Smooth muscle cell (in vitro differentiated cells): ENCODE measurements around the gene SORCS2. TPM values are rescaled to one million over a fixed set of nuclear protein-coding genes. Genes with fewer than 3 reads are reported as not detected.

Experiments used
- DNase-seq: peaks from one replicate; lab custom pipeline; 2025; ENCODE audit not compliant: unreplicated experiment; lab: John Stamatoyannopoulos, UW
- H2AFZ ChIP-seq: fragments of 200-600 bp; sonication (generic); 2 replicates; pipeline ENCODE4 v1.6.0; 2016; ENCODE audit warnings: antibody characterized with exemption, low read depth, mild to moderate bottlenecking
- H3F3A ChIP-seq: fragments of 200-600 bp; sonication (generic); 2 replicates; pipeline ENCODE4 v1.6.0; 2017; ENCODE audit warnings: antibody characterized with exemption, low read depth
- H3K27ac ChIP-seq: fragments of 200-600 bp; sonication (generic); 2 replicates; pipeline ENCODE4 v1.5.1; 2016; ENCODE audit warnings: low read depth, mild to moderate bottlenecking
- H3K27me3 ChIP-seq: fragments of 200-600 bp; sonication (generic); 2 replicates; pipeline ENCODE4 v1.6.1; 2016; ENCODE audit warnings: low read depth, mild to moderate bottlenecking
- H3K36me3 ChIP-seq: fragments of 200-600 bp; sonication (generic); 2 replicates; pipeline ENCODE4 v1.5.1; 2016; ENCODE audit warnings: low read depth
- H3K4me1 ChIP-seq: fragments of 200-600 bp; sonication (generic); 2 replicates; pipeline ENCODE4 v1.5.1; 2016; ENCODE audit warnings: low read depth
- H3K4me2 ChIP-seq: fragments of 200-600 bp; sonication (generic); 2 replicates; pipeline ENCODE4 v1.6.0; 2016; ENCODE audit warnings: mild to moderate bottlenecking
- H3K4me3 ChIP-seq: fragments of 200-600 bp; sonication (generic); 2 replicates; pipeline ENCODE4 v1.5.1; 2016; ENCODE audit warnings: mild to moderate bottlenecking
- H3K79me2 ChIP-seq: fragments of 200-600 bp; sonication (generic); 2 replicates; pipeline ENCODE4 v1.6.0; 2016; ENCODE audit warnings: low read depth, mild to moderate bottlenecking
- H3K9ac ChIP-seq: fragments of 200-600 bp; sonication (generic); 2 replicates; pipeline ENCODE4 v1.6.0; 2016; ENCODE audit warnings: low read depth
- H3K9me3 ChIP-seq: fragments of 200-600 bp; sonication (generic); replicated peaks from 2 replicates; pipeline ENCODE4 v1.5.1; 2016; ENCODE audit warnings: low read depth
- H4K20me1 ChIP-seq: fragments of 200-600 bp; sonication (generic); 2 replicates; pipeline ENCODE4 v1.6.0; 2016; ENCODE audit warnings: low read depth
- WGBS: methylation state at CpG from one replicate; pipeline ENCODE4 v1.1.7; 2016; ENCODE audit warnings: low lambda C conversion rate; 5-methylcytosine and 5-hydroxymethylcytosine counted together
- polyA plus RNA-seq: library from polyadenylated mRNA; unstranded; fragments of >200 nt; fragmentation: Nextera tagmentation; extraction: Ambion mirVana; gene quantifications from 2 replicates; pipeline ENCODE4 v1.2.1, GENCODE V29; 2016
- total RNA-seq: library from RNA; depleted of rRNA; stranded (reverse); fragments of >200 nt; gene quantifications from 2 replicates; pipeline ENCODE4 v1.2.3, GENCODE V29; 2014
- TF ChIP-seq, protein P1 (sequence below): fragments of 200-600 bp; sonication (generic); IDR thresholded peaks from 2 replicates; pipeline ENCODE4 v1.5.1; 2017; ENCODE audit warnings: borderline replicate concordance, mild to moderate bottlenecking, antibody characterized with exemption; ENCODE audit not compliant: insufficient read depth, poor library complexity, severe bottlenecking

Gene SORCS2
- total and polyA plus RNA-seq, 2 experiments from 2014 or later = 5.2 to 9.3 TPM

DNA sequence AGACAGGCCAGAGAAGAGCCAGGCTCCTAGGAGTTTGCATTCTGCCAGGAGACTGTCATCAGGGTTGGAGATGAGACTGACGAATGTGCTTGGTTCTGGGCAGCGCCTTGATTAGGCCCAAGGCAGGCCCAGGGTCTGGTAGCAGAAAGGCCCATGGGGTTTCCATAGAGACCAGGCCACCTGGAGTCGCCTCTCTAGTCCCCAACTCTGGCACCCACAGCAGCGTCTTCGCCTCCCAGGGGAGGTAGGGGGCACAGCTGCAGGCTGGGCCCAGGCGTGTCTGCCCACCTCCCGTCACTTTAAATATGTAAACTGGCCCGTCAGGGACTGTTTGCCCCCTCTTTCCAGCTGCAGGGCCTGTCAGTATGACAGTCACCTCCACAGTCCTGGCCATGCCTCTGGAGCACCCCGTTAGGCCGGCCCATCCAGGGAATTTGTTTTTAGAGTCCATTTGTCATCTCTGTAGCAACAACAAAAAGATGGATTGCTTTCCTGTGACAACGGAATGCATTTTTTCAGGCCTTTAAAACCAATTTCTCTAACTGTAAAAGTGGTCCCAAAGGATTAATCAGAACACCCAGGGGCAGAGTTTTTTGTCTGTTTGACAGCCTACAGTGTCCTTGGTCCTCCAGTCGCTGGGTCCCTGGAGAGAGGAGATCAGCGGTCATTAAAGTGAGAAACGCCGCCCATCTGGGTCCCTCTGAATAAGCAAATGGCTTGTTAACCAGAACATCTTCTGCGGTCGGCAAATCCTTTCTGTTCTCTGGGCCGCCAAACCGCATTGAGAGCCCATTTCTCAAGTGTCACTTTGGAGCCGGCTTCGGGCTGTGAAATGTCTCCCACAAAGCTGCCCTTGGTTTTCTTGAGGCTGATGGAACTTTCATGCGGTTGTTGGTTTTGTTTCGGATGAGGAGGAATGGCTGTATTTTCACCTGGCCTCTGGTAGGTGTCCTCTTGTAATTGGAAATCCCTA lies 395.4 kb downstream of the SORCS2 start:
- Histone ChIP-seq H3K36me3 (no peaks in the 10 kb centered on the region), H3K9ac (no peak overlapping the region), H3K27ac (no peak overlapping the region), H3K27me3 (no peaks in the 10 kb centered on the region), H3K4me2 (no peak overlapping the region), H3K79me2 (no peaks in the 10 kb centered on the region), H4K20me1 (no peaks in the 10 kb centered on the region), H3K4me1 (peaks cover 20% of the 10 kb centered on the region), H3K9me3 (no peaks in the 10 kb centered on the region), H2AFZ (no peak overlapping the region), H3K4me3 (no peak overlapping the region), H3F3A (no peaks in the 10 kb centered on the region)
- WGBS = 84% methylated on average over 23 of the region's 23 CpGs
- DNase-seq = no peak
- TF ChIP-seq, protein P1, sequence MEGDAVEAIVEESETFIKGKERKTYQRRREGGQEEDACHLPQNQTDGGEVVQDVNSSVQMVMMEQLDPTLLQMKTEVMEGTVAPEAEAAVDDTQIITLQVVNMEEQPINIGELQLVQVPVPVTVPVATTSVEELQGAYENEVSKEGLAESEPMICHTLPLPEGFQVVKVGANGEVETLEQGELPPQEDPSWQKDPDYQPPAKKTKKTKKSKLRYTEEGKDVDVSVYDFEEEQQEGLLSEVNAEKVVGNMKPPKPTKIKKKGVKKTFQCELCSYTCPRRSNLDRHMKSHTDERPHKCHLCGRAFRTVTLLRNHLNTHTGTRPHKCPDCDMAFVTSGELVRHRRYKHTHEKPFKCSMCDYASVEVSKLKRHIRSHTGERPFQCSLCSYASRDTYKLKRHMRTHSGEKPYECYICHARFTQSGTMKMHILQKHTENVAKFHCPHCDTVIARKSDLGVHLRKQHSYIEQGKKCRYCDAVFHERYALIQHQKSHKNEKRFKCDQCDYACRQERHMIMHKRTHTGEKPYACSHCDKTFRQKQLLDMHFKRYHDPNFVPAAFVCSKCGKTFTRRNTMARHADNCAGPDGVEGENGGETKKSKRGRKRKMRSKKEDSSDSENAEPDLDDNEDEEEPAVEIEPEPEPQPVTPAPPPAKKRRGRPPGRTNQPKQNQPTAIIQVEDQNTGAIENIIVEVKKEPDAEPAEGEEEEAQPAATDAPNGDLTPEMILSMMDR = no peak

GRCh38 chr4:7590189-7590588 lies 397.9 kb downstream of the SORCS2 start:
- H3F3A ChIP-seq = no peaks in the 10 kb centered on the region
- 65% methylated on average over 7 of the region's 7 CpGs for WGBS
- H3K79me2 ChIP-seq = no peaks in the 10 kb centered on the region
- H3K9me3 ChIP-seq = no peaks in the 10 kb centered on the region
- peaks cover 20% of the 10 kb centered on the region for H3K4me1 ChIP-seq
- H3K36me3 ChIP-seq = no peaks in the 10 kb centered on the region
- H2AFZ ChIP-seq = no peak overlapping the region
- H3K27ac ChIP-seq = no peak overlapping the region
- no peak overlapping the region for H3K9ac ChIP-seq
- TF ChIP-seq, protein P1 = no peak
- no peak overlapping the region for H3K4me2 ChIP-seq
- peaks cover 7% of the 10 kb centered on the region for H3K27me3 ChIP-seq
- DNase-seq = no peak
- H3K4me3 ChIP-seq = no peak overlapping the region
- H4K20me1 ChIP-seq = no peaks in the 10 kb centered on the region

GRCh38 chr4:7590899-7591298 lies 398.6 kb downstream of the SORCS2 start:
- Histone ChIP-seq H3K27ac (no peak overlapping the region), H2AFZ (no peak overlapping the region), H3K9ac (no peak overlapping the region), H3F3A (no peaks in the 10 kb centered on the region), H3K27me3 (peaks cover 10% of the 10 kb centered on the region), H3K79me2 (no peaks in the 10 kb centered on the region), H3K9me3 (no peaks in the 10 kb centered on the region), H3K4me2 (no peak overlapping the region), H3K4me1 (peaks cover 26% of the 10 kb centered on the region), H3K4me3 (no peak overlapping the region), H4K20me1 (no peaks in the 10 kb centered on the region), H3K36me3 (no peaks in the 10 kb centered on the region)
- TF ChIP-seq, protein P1 = no peak
- 92% methylated on average over 8 of the region's 8 CpGs for WGBS
- no peak for DNase-seq
